HG02943 (cell line): ENCODE measurements around the gene TSBP1.

ENCODE experiments used
- ATAC-seq: cut with Tn5 transposase; IDR thresholded peaks from one replicate; pipeline ENCODE4 v1.9.1; 2021; ENCODE audit warnings: mild to moderate bottlenecking, low read depth, moderate library complexity; ENCODE audit not compliant: unreplicated experiment

Gene TSBP1

GRCh38 chr6:32371803-32372202, at the start of gene TSBP1:
TSS of gene TSBP1 (minus strand) at chr6:32371903. CDS start at chr6:32371706, 197 bp downstream.
- ATAC-seq: no peak

- no peak for ATAC-seq
Observed at GRCh38 chr6:32416036-32416435, 44.3 kb upstream of the TSBP1 start.

- ATAC-seq: no peak
Observed at GRCh38 chr6:32415521-32416019, 43.9 kb upstream of the TSBP1 start.

- no peak for ATAC-seq
Observed at GRCh38 chr6:32413427-32414047, 41.8 kb upstream of the TSBP1 start.

GRCh38 chr6:32411566-32412327, 40.0 kb upstream of the TSBP1 start:
- no peak for ATAC-seq

GRCh38 chr6:32410906-32411305, 39.2 kb upstream of the TSBP1 start:
- no peak for ATAC-seq

GRCh38 chr6:32406857-32407256, 35.2 kb upstream of the TSBP1 start, which contains the start of gene BTNL2:
TSS of gene BTNL2 (minus strand) at chr6:32407181. CDS start at chr6:32407123, 58 bp downstream.
- ATAC-seq: no peak

GRCh38 chr6:32406197-32406596, 34.5 kb upstream of the TSBP1 start:
- ATAC-seq: no peak

GRCh38 chr6:32405656-32406055, 34.0 kb upstream of the TSBP1 start:
- no peak for ATAC-seq

GRCh38 chr6:32402812-32403211, 31.1 kb upstream of the TSBP1 start:
- ATAC-seq: no peak

- ATAC-seq: no peak
Observed at GRCh38 chr6:32401284-32401963, 29.7 kb upstream of the TSBP1 start.

GRCh38 chr6:32397252-32397920, 25.7 kb upstream of the TSBP1 start:
- ATAC-seq: no peak

- no peak for ATAC-seq
Observed at GRCh38 chr6:32396028-32396427, 24.3 kb upstream of the TSBP1 start.

- ATAC-seq: no peak
Observed at GRCh38 chr6:32393665-32394420, 22.1 kb upstream of the TSBP1 start.

GRCh38 chr6:32391505-32391904, 19.8 kb upstream of the TSBP1 start:
- ATAC-seq: no peak

- no peak for ATAC-seq
Observed at GRCh38 chr6:32387589-32388340, 16.1 kb upstream of the TSBP1 start.

GRCh38 chr6:32386040-32386439, 14.3 kb upstream of the TSBP1 start:
- ATAC-seq: no peak

- ATAC-seq: no peak
Observed at GRCh38 chr6:32382757-32383420, 11.2 kb upstream of the TSBP1 start.

- ATAC-seq: no peak
Observed at GRCh38 chr6:32379545-32379944, 7.8 kb upstream of the TSBP1 start.
